Activated T-cell treated with anti-CD3 and anti-CD28 coated beads, Interleukin-2, amount 50 U/mL, for 48 hours (primary cell): ENCODE results near the gene PIGZ.

Experiments
- DNase-seq, 2 experiments: peaks; one replicate each; pipeline ENCODE4 v3.0.0-alpha.2; 2020

The PIGZ gene

GRCh38 chr3:196903740-196904139, 64.9 kb downstream of the PIGZ start:
- DNase-seq: no peak

DNA sequence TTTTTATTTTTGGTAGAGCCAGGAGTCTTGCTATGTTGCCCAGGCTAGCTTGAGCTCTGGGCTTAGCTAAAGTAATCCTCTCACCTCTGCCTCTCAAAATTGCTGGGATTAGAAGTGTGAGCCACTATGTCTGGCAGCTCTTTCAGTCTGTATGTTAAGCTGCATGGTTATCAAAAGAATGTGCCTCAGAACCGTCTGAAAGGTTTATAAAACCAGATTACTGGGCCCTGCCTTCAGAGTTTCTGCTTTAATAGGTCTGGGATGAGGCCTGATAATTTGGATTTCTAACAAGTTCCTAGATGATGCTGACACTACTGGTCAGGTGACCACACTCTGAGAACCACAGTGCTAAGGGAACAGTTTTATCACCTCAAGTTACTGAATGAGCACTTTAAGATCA, 66.3 kb downstream of the PIGZ start:
- DNase-seq: no peak

GRCh38 chr3:196901768-196902167, 66.9 kb downstream of the PIGZ start:
- DNase-seq: no peak
